ENCODE measurements around the gene SBSN.

GRCh38 chr19:35544110-35544802 lies 16.1 kb upstream of the SBSN start:
- no peak for TF ChIP-seq CTCF (IDR thresholded peaks at IDR 0.05)
- TF ChIP-seq EZH2 (IDR thresholded peaks at IDR 0.05; ENCODE audit: borderline replicate concordance, insufficient read depth, low read depth, low read length, poor library complexity, severe bottlenecking): no peak

Measured in B cell (primary cell).